K562 (cell line): ENCODE measurements around the gene LIN9. TPM values are rescaled to one million over a fixed set of nuclear protein-coding genes. Genes with fewer than 3 reads are reported as not detected.

Experiments
- BMI1 ChIP-seq: fragments of 150-350 bp; IDR thresholded peaks from 2 replicates; pipeline ENCODE4 v1.6.1; 2014; ENCODE audit warnings: low read length
- E2F3 ChIP-seq: fragments of 250-450 bp; sonication (Bioruptor Pico); IDR thresholded peaks from 2 replicates; pipeline ENCODE4 v1.4.0; 2020; ENCODE audit warnings: mild to moderate bottlenecking
- FIP1L1 ChIP-seq: fragments of 200-400 bp; formaldehyde crosslinking; IDR thresholded peaks from 2 replicates; pipeline ENCODE4 v1.6.1; 2018; ENCODE audit warnings: mild to moderate bottlenecking, low read depth, low read length; ENCODE audit not compliant: poor library complexity, severe bottlenecking
- FOXO4 ChIP-seq: fragments of 450-650 bp; formaldehyde crosslinking; IDR thresholded peaks from 2 replicates; pipeline ENCODE4 v1.4.0; 2020; ENCODE audit warnings: mild to moderate bottlenecking, moderate library complexity
- GABPB2 ChIP-seq: fragments of 250-450 bp; sonication (Bioruptor Pico); conservative IDR thresholded peaks from 2 replicates; pipeline ENCODE4 v1.5.1; 2021; ENCODE audit warnings: mild to moderate bottlenecking
- HDAC3 ChIP-seq: fragments of 450-650 bp; IDR thresholded peaks from 2 replicates; pipeline ENCODE4 v1.6.1; 2018; ENCODE audit warnings: borderline replicate concordance, mild to moderate bottlenecking, moderate library complexity; ENCODE audit not compliant: partially characterized antibody
- KLF10 ChIP-seq: fragments of 250-450 bp; sonication (Bioruptor Pico); IDR thresholded peaks from 2 replicates; pipeline ENCODE4 v1.6.1; 2021; ENCODE audit warnings: matching md5 sums
- NFE2 ChIP-seq: IDR thresholded peaks from 2 replicates; pipeline ENCODE4 v1.6.1; 2014; ENCODE audit warnings: antibody characterized with exemption, low read depth
- RAD51 ChIP-seq: fragments of 450-650 bp; IDR thresholded peaks from 2 replicates; pipeline ENCODE4 v1.7.1; 2016; ENCODE audit warnings: low read depth, mild to moderate bottlenecking, borderline replicate concordance
- ZFP30 ChIP-seq: fragments of 250-450 bp; sonication (Bioruptor Pico); IDR thresholded peaks from 2 replicates; pipeline ENCODE4 v1.8.0; 2022; ENCODE audit warnings: moderate library complexity, mild to moderate bottlenecking, inconsistent platforms, borderline replicate concordance
- polyA plus RNA-seq, 8 experiments: library from polyadenylated mRNA; depleted of rRNA in 4 of 8; stranded (reverse) in 5 of 8; unstranded in 3 of 8; fragments of >200 nt; fragmentation: Nextera tagmentation in 2 of 8; fragmentation: Illumina TruSeq in 1 of 8; extraction: Ambion mirVana in 2 of 8; extraction: Trizol in 1 of 8; gene quantifications; 2 replicates each; pipeline versions ENCODE4 v1.2.1 to v1.2.3, GENCODE V29; 2011 to 2014; ENCODE audit warnings: inconsistent platforms in 1 of 8, missing spikeins in 1 of 8
- total RNA-seq, 7 experiments: library from RNA; depleted of rRNA in 6 of 7; stranded (reverse); fragments of >200 nt in 6 of 7; fragmentation: Illumina TruSeq in 2 of 7; extraction: Trizol in 2 of 7; gene quantifications; 2 replicates each; pipeline versions ENCODE4 v1.2.1 to v1.2.3, GENCODE V29; 2011 to 2021; ENCODE audit warnings: low replicate concordance in 1 of 7
- TF ChIP-seq, protein P1 (sequence below), 2 experiments: fragments of 150-350 bp in 1 of 2; IDR thresholded peaks; 2 replicates each; pipeline ENCODE4 v1.6.1; 2012 to 2016; ENCODE audit warnings: low read depth in 2 of 2, low read length in 2 of 2, mild to moderate bottlenecking in 1 of 2, moderate library complexity in 1 of 2
- TF ChIP-seq, protein P2 (sequence below): fragments of 450-650 bp; IDR thresholded peaks from 2 replicates; pipeline ENCODE4 v1.6.1; 2016; ENCODE audit warnings: low read depth, mild to moderate bottlenecking, moderate library complexity

The LIN9 gene
- total and polyA plus RNA-seq, 9 of the 15 experiments (the other 6 are each of a cell fraction or from before 2014, with no cell fraction given): 18.8 to 33.0 (median 25.5) TPM

- TF ChIP-seq ZFP30 (CRISPR knock-in tag) (no peak), KLF10 (CRISPR knock-in tag) (no peak), E2F3 (no peak), RAD51 (no peak), GABPB2 (no peak), BMI1 (no peak), FOXO4 (CRISPR knock-in tag) (no peak), NFE2 (no peak), FIP1L1 (no peak), HDAC3 (no peak)
- TF ChIP-seq, protein P1, sequence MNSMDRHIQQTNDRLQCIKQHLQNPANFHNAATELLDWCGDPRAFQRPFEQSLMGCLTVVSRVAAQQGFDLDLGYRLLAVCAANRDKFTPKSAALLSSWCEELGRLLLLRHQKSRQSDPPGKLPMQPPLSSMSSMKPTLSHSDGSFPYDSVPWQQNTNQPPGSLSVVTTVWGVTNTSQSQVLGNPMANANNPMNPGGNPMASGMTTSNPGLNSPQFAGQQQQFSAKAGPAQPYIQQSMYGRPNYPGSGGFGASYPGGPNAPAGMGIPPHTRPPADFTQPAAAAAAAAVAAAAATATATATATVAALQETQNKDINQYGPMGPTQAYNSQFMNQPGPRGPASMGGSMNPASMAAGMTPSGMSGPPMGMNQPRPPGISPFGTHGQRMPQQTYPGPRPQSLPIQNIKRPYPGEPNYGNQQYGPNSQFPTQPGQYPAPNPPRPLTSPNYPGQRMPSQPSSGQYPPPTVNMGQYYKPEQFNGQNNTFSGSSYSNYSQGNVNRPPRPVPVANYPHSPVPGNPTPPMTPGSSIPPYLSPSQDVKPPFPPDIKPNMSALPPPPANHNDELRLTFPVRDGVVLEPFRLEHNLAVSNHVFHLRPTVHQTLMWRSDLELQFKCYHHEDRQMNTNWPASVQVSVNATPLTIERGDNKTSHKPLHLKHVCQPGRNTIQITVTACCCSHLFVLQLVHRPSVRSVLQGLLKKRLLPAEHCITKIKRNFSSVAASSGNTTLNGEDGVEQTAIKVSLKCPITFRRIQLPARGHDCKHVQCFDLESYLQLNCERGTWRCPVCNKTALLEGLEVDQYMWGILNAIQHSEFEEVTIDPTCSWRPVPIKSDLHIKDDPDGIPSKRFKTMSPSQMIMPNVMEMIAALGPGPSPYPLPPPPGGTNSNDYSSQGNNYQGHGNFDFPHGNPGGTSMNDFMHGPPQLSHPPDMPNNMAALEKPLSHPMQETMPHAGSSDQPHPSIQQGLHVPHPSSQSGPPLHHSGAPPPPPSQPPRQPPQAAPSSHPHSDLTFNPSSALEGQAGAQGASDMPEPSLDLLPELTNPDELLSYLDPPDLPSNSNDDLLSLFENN (IDR thresholded peaks at IDR 0.05; ENCODE audit: low read depth in 2 of 2, low read length in 2 of 2): no peak
- TF ChIP-seq, protein P2, sequence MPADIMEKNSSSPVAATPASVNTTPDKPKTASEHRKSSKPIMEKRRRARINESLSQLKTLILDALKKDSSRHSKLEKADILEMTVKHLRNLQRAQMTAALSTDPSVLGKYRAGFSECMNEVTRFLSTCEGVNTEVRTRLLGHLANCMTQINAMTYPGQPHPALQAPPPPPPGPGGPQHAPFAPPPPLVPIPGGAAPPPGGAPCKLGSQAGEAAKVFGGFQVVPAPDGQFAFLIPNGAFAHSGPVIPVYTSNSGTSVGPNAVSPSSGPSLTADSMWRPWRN: no peak
Measured at GRCh38 chr1:226185141-226186036, 123.6 kb downstream of the LIN9 start (continued).
